ENCODE data around the gene KCNJ9. TPM values are rescaled to one million over a fixed set of nuclear protein-coding genes. Genes with fewer than 3 reads are reported as not detected.

Gene KCNJ9
- total and polyA plus RNA-seq, 2 donors = 0.04 to 0.26 TPM

DNA sequence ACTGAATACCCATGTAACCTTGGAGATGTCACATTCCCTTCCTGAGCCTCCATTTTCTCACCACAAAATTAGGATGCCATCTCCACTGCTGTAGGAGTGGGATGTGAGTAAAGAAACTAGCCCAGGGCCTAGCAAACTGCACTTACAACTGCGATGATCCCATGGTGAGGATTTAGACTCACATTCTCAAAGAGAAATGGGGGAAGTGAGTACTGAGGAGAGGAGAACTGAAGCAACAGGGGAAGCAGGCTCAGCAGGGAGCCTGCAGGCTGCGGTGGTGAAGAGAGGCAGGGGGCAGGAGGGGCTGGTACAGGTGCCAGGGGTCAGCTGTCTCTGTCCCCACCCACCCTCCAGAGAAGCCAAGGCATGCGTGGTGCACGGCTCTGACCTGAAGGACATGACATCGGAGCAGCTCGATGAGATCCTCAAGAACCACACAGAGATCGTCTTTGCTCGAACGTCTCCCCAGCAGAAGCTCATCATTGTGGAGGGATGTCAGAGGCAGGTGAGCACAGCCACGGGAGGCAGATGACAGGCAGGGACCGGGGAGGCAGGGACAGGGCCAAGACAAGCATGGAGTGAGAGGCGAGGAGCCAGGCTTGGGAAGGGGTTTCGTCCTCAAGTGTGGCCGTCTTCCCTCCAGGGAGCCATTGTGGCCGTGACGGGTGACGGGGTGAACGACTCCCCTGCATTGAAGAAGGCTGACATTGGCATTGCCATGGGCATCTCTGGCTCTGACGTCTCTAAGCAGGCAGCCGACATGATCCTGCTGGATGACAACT lies 53.6 kb downstream of the KCNJ9 start:
- WGBS = 85% methylated on average over 20 of the region's 20 CpGs
- no peak for DNase-seq (ENCODE audit: extremely low spot score)
- H3K4me1 ChIP-seq (ENCODE audit: insufficient read depth) = no peaks in the 10 kb centered on the region
- H3K4me3 ChIP-seq (ENCODE audit: low read depth, low read length) = no peak overlapping the region
- H3K27ac ChIP-seq (ENCODE audit: low read depth) = no peak overlapping the region
- no peaks in the 10 kb centered on the region for H3K36me3 ChIP-seq (ENCODE audit: insufficient read depth)

DNA sequence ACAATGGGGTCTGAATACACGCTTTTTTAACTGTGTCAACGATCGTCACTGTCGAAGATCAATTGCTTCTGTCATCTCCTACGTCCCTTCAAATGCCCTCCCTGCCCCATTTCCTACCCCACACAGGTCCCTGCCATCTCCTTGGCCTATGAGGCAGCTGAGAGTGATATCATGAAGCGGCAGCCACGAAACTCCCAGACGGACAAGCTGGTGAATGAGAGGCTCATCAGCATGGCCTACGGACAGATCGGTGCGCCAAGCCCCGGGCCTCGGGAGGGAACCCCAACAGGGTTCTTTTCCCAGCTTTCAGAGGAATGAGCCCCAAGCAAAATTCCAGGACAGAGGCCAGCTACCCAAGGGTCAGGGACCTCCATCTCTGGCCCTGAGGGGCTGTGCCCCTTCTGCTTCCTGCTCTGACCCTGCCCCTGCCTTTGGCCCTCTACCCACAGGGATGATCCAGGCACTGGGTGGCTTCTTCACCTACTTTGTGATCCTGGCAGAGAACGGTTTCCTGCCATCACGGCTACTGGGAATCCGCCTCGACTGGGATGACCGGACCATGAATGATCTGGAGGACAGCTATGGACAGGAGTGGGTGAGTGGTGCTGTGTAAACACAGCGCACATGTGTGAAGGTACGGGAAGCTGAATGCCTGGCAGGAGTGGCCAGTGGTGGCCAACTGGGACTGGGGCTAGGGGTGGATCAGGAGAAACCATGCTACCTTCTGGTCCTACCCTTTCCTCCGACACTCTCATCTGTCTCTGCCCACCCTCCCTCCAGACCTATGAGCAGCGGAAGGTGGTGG lies 55.0 kb downstream of the KCNJ9 start:
- H3K27ac ChIP-seq (ENCODE audit: low read depth) = no peak overlapping the region
- no peaks in the 10 kb centered on the region for H3K36me3 ChIP-seq (ENCODE audit: insufficient read depth)
- 91% methylated on average over 22 of the region's 22 CpGs for WGBS
- H3K4me3 ChIP-seq (ENCODE audit: low read depth, low read length) = no peak overlapping the region
- H3K4me1 ChIP-seq (ENCODE audit: insufficient read depth) = no peaks in the 10 kb centered on the region
- DNase-seq (ENCODE audit: extremely low spot score) = no peak

DNA sequence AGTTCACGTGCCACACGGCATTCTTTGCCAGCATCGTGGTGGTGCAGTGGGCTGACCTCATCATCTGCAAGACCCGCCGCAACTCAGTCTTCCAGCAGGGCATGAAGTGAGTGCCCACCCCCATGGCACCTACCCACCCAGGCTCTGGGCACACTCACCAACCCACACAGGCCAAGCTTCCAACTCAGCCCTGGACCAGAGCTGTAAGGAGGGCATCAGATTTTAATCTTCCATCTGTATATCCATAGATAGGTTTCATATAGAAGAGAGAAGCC lies 55.5 kb downstream of the KCNJ9 start:
- Histone ChIP-seq H3K4me3 (ENCODE audit: low read depth, low read length) (no peak overlapping the region), H3K4me1 (ENCODE audit: insufficient read depth) (no peaks in the 10 kb centered on the region), H3K27ac (ENCODE audit: low read depth) (no peak overlapping the region), H3K36me3 (ENCODE audit: insufficient read depth) (no peaks in the 10 kb centered on the region)
- no peak for DNase-seq (ENCODE audit: extremely low spot score)
- WGBS = 90% methylated on average over 5 of the region's 5 CpGs

DNA sequence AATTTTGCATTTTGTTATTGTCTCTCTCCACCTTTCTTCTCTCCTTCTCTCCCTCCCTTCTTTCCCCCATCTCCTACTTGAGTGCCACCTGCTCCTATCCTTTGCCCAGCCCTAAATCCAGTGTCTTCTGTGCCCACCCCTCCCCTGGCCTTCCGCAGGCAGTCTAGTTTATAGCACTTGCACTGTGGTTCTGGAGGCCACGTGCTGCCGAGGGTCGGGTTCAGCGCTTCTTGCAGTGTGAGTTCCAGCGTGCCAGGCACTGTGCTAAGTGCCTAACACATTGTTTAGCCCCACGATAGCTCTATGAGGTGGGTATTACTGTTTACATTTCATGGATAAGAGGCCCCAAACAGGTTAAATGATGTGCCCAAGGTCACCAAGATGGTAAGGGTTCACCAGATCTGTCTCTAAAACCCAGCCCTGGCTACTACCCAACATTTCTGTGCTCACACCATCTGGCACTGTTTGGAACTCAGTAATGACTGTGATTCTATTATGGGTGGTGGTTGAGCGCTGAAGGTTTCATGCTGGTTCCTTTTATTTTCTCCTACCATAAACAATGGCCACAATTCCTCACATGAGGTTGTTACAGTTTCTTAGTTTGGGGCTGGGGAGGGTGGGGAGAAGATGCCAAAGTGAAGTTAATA lies 56.0 kb downstream of the KCNJ9 start:
- no peaks in the 10 kb centered on the region for H3K36me3 ChIP-seq (ENCODE audit: insufficient read depth)
- H3K4me1 ChIP-seq (ENCODE audit: insufficient read depth) = no peaks in the 10 kb centered on the region
- no peak for DNase-seq (ENCODE audit: extremely low spot score)
- 87% methylated on average over 8 of the region's 8 CpGs for WGBS
- H3K27ac ChIP-seq (ENCODE audit: low read depth) = no peak overlapping the region
- H3K4me3 ChIP-seq (ENCODE audit: low read depth, low read length) = no peak overlapping the region

DNA sequence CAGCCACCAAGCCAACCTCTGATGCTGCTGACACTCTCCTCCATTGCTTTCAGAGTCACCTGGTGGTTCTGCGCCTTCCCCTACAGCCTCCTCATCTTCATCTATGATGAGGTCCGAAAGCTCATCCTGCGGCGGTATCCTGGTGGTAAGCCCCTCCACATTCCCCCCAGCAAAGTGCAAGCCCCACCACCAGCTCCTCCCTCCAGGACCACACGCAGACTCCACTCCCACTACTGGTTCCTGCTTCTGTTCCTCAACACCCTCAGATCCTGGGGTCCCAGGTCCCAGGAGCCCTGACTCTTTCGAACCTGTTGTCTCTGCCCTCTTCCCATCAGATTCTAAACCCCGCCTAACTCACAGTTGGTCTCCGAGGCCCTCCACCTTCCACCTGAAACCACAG lies 58.5 kb downstream of the KCNJ9 start:
- Histone ChIP-seq H3K36me3 (ENCODE audit: insufficient read depth) (no peaks in the 10 kb centered on the region), H3K4me3 (ENCODE audit: low read depth, low read length) (no peak overlapping the region), H3K4me1 (ENCODE audit: insufficient read depth) (no peaks in the 10 kb centered on the region), H3K27ac (ENCODE audit: low read depth) (no peak overlapping the region)
- 95% methylated on average over 8 of the region's 8 CpGs for WGBS
- no peak for DNase-seq (ENCODE audit: extremely low spot score)

Other genes starting within 250 kb of the KCNJ9 start
- not detected for gene VSIG8, start 218.9 kb upstream of the KCNJ9 start, total RNA-seq
- 0.05 TPM for gene VSIG8, start 218.9 kb upstream of the KCNJ9 start, polyA plus RNA-seq
- 0.48 TPM for gene CFAP45, start 181.4 kb upstream of the KCNJ9 start, total RNA-seq
- gene CFAP45, start 181.4 kb upstream of the KCNJ9 start, polyA plus RNA-seq = 1.0 TPM
- 106 TPM for gene TAGLN2, start 156.0 kb upstream of the KCNJ9 start, total RNA-seq
- 318 TPM for gene TAGLN2, start 156.0 kb upstream of the KCNJ9 start, polyA plus RNA-seq
- gene IGSF9, start 135.9 kb upstream of the KCNJ9 start, total RNA-seq = 1.7 TPM
- gene IGSF9, start 135.9 kb upstream of the KCNJ9 start, polyA plus RNA-seq = 1.6 TPM
- not detected for gene SLAMF9, start 127.3 kb upstream of the KCNJ9 start, total RNA-seq
- not detected for gene SLAMF9, start 127.3 kb upstream of the KCNJ9 start, polyA plus RNA-seq
- gene PIGM, start 49.5 kb upstream of the KCNJ9 start, total RNA-seq = 6.2 TPM
- gene PIGM, start 49.5 kb upstream of the KCNJ9 start, polyA plus RNA-seq = 4.6 TPM
- 0.26 TPM for gene KCNJ10, start 11.4 kb upstream of the KCNJ9 start, total RNA-seq
- 0.06 TPM for gene KCNJ10, start 11.4 kb upstream of the KCNJ9 start, polyA plus RNA-seq
- gene IGSF8, start 17.1 kb downstream of the KCNJ9 start, total RNA-seq = 12.5 TPM
- gene IGSF8, start 17.1 kb downstream of the KCNJ9 start, polyA plus RNA-seq = 28.1 TPM
- gene ATP1A2, start 34.2 kb downstream of the KCNJ9 start, total RNA-seq = 13.2 TPM
- 41.5 TPM for gene ATP1A2, start 34.2 kb downstream of the KCNJ9 start, polyA plus RNA-seq
- gene ATP1A4, start 70.1 kb downstream of the KCNJ9 start, total RNA-seq = 8.3 TPM
- 6.2 TPM for gene ATP1A4, start 70.1 kb downstream of the KCNJ9 start, polyA plus RNA-seq
- gene CASQ1, start 109.0 kb downstream of the KCNJ9 start, total RNA-seq = 10.5 TPM
- 4.5 TPM for gene CASQ1, start 109.0 kb downstream of the KCNJ9 start, polyA plus RNA-seq
- 51.9 TPM for gene PEA15, start 123.8 kb downstream of the KCNJ9 start, total RNA-seq
- 328 TPM for gene PEA15, start 123.8 kb downstream of the KCNJ9 start, polyA plus RNA-seq
- gene DCAF8, start 181.0 kb downstream of the KCNJ9 start, total RNA-seq = 92.9 TPM
- 123 TPM for gene DCAF8, start 181.0 kb downstream of the KCNJ9 start, polyA plus RNA-seq
- gene PEX19, start 203.6 kb downstream of the KCNJ9 start, total RNA-seq = 46.7 TPM
- 55.0 TPM for gene PEX19, start 203.6 kb downstream of the KCNJ9 start, polyA plus RNA-seq